ENCODE results near the gene AQP6.

The AQP6 gene

GRCh38 chr12:50026691-50027090 lies 53.9 kb downstream of the AQP6 start:
- H3K9ac ChIP-seq (ENCODE audit: low read depth, low read length) = no peak overlapping the region
- no peaks in the 10 kb centered on the region for H3K27me3 ChIP-seq (ENCODE audit: insufficient read depth, low read length)
- H3K4me1 ChIP-seq (ENCODE audit: insufficient read depth, low read length) = peaks cover 3% of the 10 kb centered on the region; the same call in 1 of the 2 replicates
- H3K9me3 ChIP-seq (ENCODE audit: insufficient read depth, low read depth, low read length) = no peaks in the 10 kb centered on the region
- 89% methylated on average over 3 of the region's 3 CpGs for WGBS
- H3K27ac ChIP-seq (ENCODE audit: low read depth, low read length) = no peak overlapping the region
- H3K4me3 ChIP-seq (ENCODE audit: low read length) = no peak overlapping the region
- no peaks in the 10 kb centered on the region for H3K36me3 ChIP-seq (ENCODE audit: insufficient read depth, low read length)

Measured in HUES64 (cell line).